ENCODE measurements around the gene MASP1.

GRCh38 chr3:187314176-187314575 lies 22.6 kb upstream of the MASP1 start:
- TF ChIP-seq CTCF (optimal IDR thresholded peaks at IDR 0.05 in 1 of 3, IDR thresholded peaks at IDR 0.05 in 1 of 3, conservative IDR thresholded peaks at IDR 0.05 in 1 of 3; ENCODE audit: extremely low read depth in 1 of 3, insufficient read depth in 2 of 3, low read length in 3 of 3) (no peak), EZH2 (IDR thresholded peaks at IDR 0.05; ENCODE audit: low read length) (no peak)
